Measurements from ENCODE around the gene TMEM97. TPM values are rescaled to one million over a fixed set of nuclear protein-coding genes. Genes with fewer than 3 reads are reported as not detected.

Gene TMEM97
- total and polyA plus RNA-seq, 9 of the 15 experiments (the other 6 are each of a cell fraction or from before 2014, with no cell fraction given), result 34.6 to 121 (median 76.0) TPM

GRCh38 chr17:28317099-28317965, 1.7 kb upstream of the TMEM97 start:
- Histone ChIP-seq H3K4me2 (ENCODE audit: insufficient read depth, low read length) (peak overlapping the region; percentile 93), H3K27ac (ENCODE audit: extremely low read depth, low read depth, low read length) (peak overlapping the region; percentile 81), H3K27me3 (ENCODE audit: control insufficient read depth in 2 of 2, insufficient read depth in 2 of 2, low read length in 2 of 2) (no peaks in the 10 kb centered on the region), H3K79me2 (ENCODE audit: control insufficient read depth, insufficient read depth, low read length) (peaks cover 56% of the 10 kb centered on the region), H2AFZ (ENCODE audit: low read depth, low read length) (peak overlapping the region; percentile 82), H3K9me3 (replicated peaks; ENCODE audit: control insufficient read depth, insufficient read depth, low read depth, low read length) (no peaks in the 10 kb centered on the region), H3K4me1 (replicated peaks in 1 of 2; ENCODE audit: control insufficient read depth in 2 of 2, insufficient read depth in 2 of 2, low read length in 2 of 2) (peaks cover 35 to 39% of the 10 kb centered on the region in 2 experiments), H3K9me1 (ENCODE audit: control insufficient read depth, insufficient read depth, low read length) (no peaks in the 10 kb centered on the region), H3K36me3 (ENCODE audit: control insufficient read depth, insufficient read depth, low read length) (peaks cover 21% of the 10 kb centered on the region), H4K20me1 (replicated peaks; ENCODE audit: control insufficient read depth, insufficient read depth, low read length) (0 out of 2 replicates have a peak, but pooled peaks cover 8% of the 10 kb centered on the region), H3K4me3 (peak overlapping the region; percentile 56), H3K9ac (ENCODE audit: insufficient read depth in 1 of 2, low read depth in 2 of 2, low read length in 2 of 2) (peak overlapping the region; percentile 78 to 99)
- DNase-seq (ENCODE audit: extremely low read depth in 1 of 4, low spot score in 3 of 4) (peak; percentile 30 to 52 (median 36)), ATAC-seq (peak; percentile 1; the same call in 1 of the 3 replicates), FAIRE-seq (no peak)
- ChIA-PET CTCF (ENCODE audit: low intra/inter-chr PET ratio) (no interaction called here), POLR2A (interaction anchor here (0.6 to 4.9 kb wide), 7 partner anchors 11 to 742 kb away, joined by 3 to 62 read pairs (median 9); partner anchors contain the start of genes IFT20 and TNFAIP1)
- in situ Hi-C loops (cut with MboI) (no loop called here), intact Hi-C loops (cut with micrococcal nuclease) (no loop called here)
- no TSS peak for BruUV-seq (replicated peaks)
- WGBS (ENCODE audit: insufficient coverage, low coverage, missing lambda C conversion rate), result 36% methylated on average over 14 of the region's 21 CpGs
- TF ChIP-seq TCFL5 (CRISPR knock-in tag; conservative IDR thresholded peaks at IDR 0.05), result no peak
- TF ChIP-seq NR2C1 (IDR thresholded peaks at IDR 0.05), result peak; percentile 10; the same call in 1 of the 2 replicates
- 0 out of 2 replicates have a peak, but pooled peaks have one; percentile 26 for TF ChIP-seq NR2C1 (tag; IDR thresholded peaks at IDR 0.05)
- no peak for TF ChIP-seq MAFF (IDR thresholded peaks at IDR 0.05; ENCODE audit: low read length)
- TF ChIP-seq ZFP36 (IDR thresholded peaks at IDR 0.05; ENCODE audit: low read depth, low read length, partially characterized antibody), result no peak
- no peak for TF ChIP-seq ZNF232 (CRISPR knock-in tag; IDR thresholded peaks at IDR 0.05)
- no peak for TF ChIP-seq RBM34 (IDR thresholded peaks at IDR 0.05; ENCODE audit: borderline replicate concordance, insufficient read depth, low read length)
- TF ChIP-seq SP2 (IDR thresholded peaks at IDR 0.05; ENCODE audit: extremely low read depth, low read depth, low read length, poor library complexity, severe bottlenecking), result no peak
- no peak for TF ChIP-seq ZFP1 (CRISPR knock-in tag; IDR thresholded peaks at IDR 0.05)
- no peak for TF ChIP-seq RUNX1 (IDR thresholded peaks at IDR 0.05; ENCODE audit: low read depth)
- no peak for TF ChIP-seq ZNF583 (CRISPR knock-in tag; IDR thresholded peaks at IDR 0.05)
- no peak for TF ChIP-seq RBBP5 (IDR thresholded peaks at IDR 0.05; ENCODE audit: borderline replicate concordance, insufficient read depth, low read length, poor library complexity, severe bottlenecking)
- no peak for TF ChIP-seq ZNF695 (CRISPR knock-in tag; IDR thresholded peaks at IDR 0.05)
- no peak for TF ChIP-seq JUNB (CRISPR knock-in tag; conservative IDR thresholded peaks at IDR 0.05)
- peak; percentile 36; the same call in 1 of the 2 replicates for TF ChIP-seq MAX (CRISPR knock-in tag; IDR thresholded peaks at IDR 0.05)
- no peak for TF ChIP-seq PHF20 (IDR thresholded peaks at IDR 0.05; ENCODE audit: partially characterized antibody)
- no peak for TF ChIP-seq SPI1 (IDR thresholded peaks at IDR 0.05; ENCODE audit: borderline replicate concordance, low read depth, low read length)
- no peak for TF ChIP-seq MAZ (CRISPR knock-in tag; conservative IDR thresholded peaks at IDR 0.05 in 1 of 2, IDR thresholded peaks at IDR 0.05 in 1 of 2)
- TF ChIP-seq CEBPB (tag; IDR thresholded peaks at IDR 0.05), result no peak
- no peak for TF ChIP-seq POLR2B (IDR thresholded peaks at IDR 0.05; ENCODE audit: low read depth, partially characterized antibody)
- TF ChIP-seq DDX20 (tag; IDR thresholded peaks at IDR 0.05; ENCODE audit: low read depth), result no peak
- no peak for TF ChIP-seq TAF1 (IDR thresholded peaks at IDR 0.05; ENCODE audit: control insufficient read depth, extremely low read depth, insufficient read depth, low read length, severe bottlenecking)
- no peak for TF ChIP-seq HSF4 (CRISPR knock-in tag; IDR thresholded peaks at IDR 0.05; ENCODE audit: borderline replicate concordance)
- no peak for TF ChIP-seq KLF13 (tag; IDR thresholded peaks at IDR 0.05; ENCODE audit: borderline replicate concordance, low read depth)

All from K562 (cell line).